HCT116 (cell line): Measurements from ENCODE around the gene GRID2. TPM values are rescaled to one million over a fixed set of nuclear protein-coding genes. Genes with fewer than 3 reads are reported as not detected.

ENCODE experiments used
- ATAC-seq: fragments of 200-7000 bp; cut with Tn5 transposase; 2 replicates; pipeline ENCODE4 v1.9.1; 2020; ENCODE audit warnings: mild to moderate bottlenecking, moderate library complexity
- BruUV-seq: library from RNA; stranded (reverse); fragments of 400-500 nt; replicated peaks from 2 replicates; lab custom pipeline; 2021; lab: Mats Ljungman, UMichigan
- CTCF ChIA-PET: fragments of 300-600 bp; sonication (Branson Sonifier 250); formaldehyde crosslinking; loops from one replicate; lab custom pipeline; 2021; ENCODE audit warnings: antibody characterized with exemption; lab: Charles Lee
- POLR2A ChIA-PET: fragments of 300-600, 350-600 bp; sonication (Branson Sonifier 250); formaldehyde crosslinking; loops from one replicate; lab custom pipeline; 2021; ENCODE audit warnings: antibody characterized with exemption; lab: Charles Lee
- RAD21 ChIA-PET, 2 experiments: fragments of 300-600 bp; sonication (Branson Sonifier 250); formaldehyde crosslinking; loops; one replicate each; lab custom pipeline; 2023; ENCODE audit warnings: low total read pairs in 2 of 2; ENCODE audit not compliant: uncharacterized antibody in 2 of 2, unreplicated experiment in 2 of 2, low non-redundant PET in 1 of 2; lab: Charles Lee
- DNase-seq: peaks from one replicate; pipeline ENCODE4 v3.0.0-alpha.2; 2010; ENCODE audit warnings: low read depth, low spot score
- H2AFZ ChIP-seq: fragments of 200-600 bp; shearing (Covaris generic), sonication (generic); 2 replicates; pipeline ENCODE4 v1.6.1; 2017; ENCODE audit warnings: low read depth, mixed run types, mixed read lengths, antibody characterized with exemption, low read length; ENCODE audit not compliant: poor library complexity, severe bottlenecking
- H3K27ac ChIP-seq: 2 replicates; pipeline ENCODE4 v1.5.1; 2012; ENCODE audit warnings: low read depth, low read length
- H3K27me3 ChIP-seq: fragments of 200-600 bp; sonication (generic); 2 replicates; pipeline ENCODE4 v1.6.1; 2016; ENCODE audit warnings: mixed run types, low read length, mixed read lengths; ENCODE audit not compliant: insufficient read depth
- H3K36me3 ChIP-seq, 2 experiments: fragments of 200-500 bp in 1 of 2; fragments of 200-600 bp in 1 of 2; sonication (Bioruptor generic) in 1 of 2; sonication (generic) in 1 of 2; 2 replicates each; pipeline versions ENCODE4 v1.5.1 to v1.6.1; 2014 to 2016; ENCODE audit warnings: low read length in 2 of 2, inconsistent platforms in 1 of 2, mixed read lengths in 1 of 2, mixed run types in 1 of 2; ENCODE audit not compliant: insufficient read depth in 2 of 2, control insufficient read depth in 1 of 2
- H3K4me1 ChIP-seq, 2 experiments: fragments of 200-600 bp in 1 of 2; sonication (generic) in 1 of 2; 2 replicates each; pipeline versions ENCODE4 v1.5.1 to v1.6.1; 2012 to 2017; ENCODE audit warnings: low read length in 2 of 2, inconsistent platforms in 1 of 2, mild to moderate bottlenecking in 1 of 2, mixed read lengths in 1 of 2, mixed run types in 1 of 2, moderate library complexity in 1 of 2; ENCODE audit not compliant: insufficient read depth in 2 of 2, control insufficient read depth in 1 of 2
- H3K4me2 ChIP-seq: fragments of 200-600 bp; sonication (generic); 2 replicates; pipeline ENCODE4 v1.6.1; 2017; ENCODE audit warnings: mixed run types, low read length, mixed read lengths
- H3K4me3 ChIP-seq, 2 experiments: fragments of 200-600 bp in 1 of 2; sonication (generic) in 1 of 2; replicated peaks in 1 of 2; 2 replicates each; pipeline ENCODE4 v1.5.1; 2011 to 2016; ENCODE audit warnings: low read length in 2 of 2, control low read depth in 1 of 2, low read depth in 1 of 2, mild to moderate bottlenecking in 1 of 2, mixed read lengths in 1 of 2, mixed run types in 1 of 2
- H3K79me2 ChIP-seq: fragments of 200-600 bp; sonication (generic); 2 replicates; pipeline ENCODE4 v1.6.1; 2017; ENCODE audit warnings: mild to moderate bottlenecking, mixed run types, low read length, moderate library complexity, mixed read lengths; ENCODE audit not compliant: insufficient read depth
- H3K9ac ChIP-seq: fragments of 200-600 bp; sonication (generic); 2 replicates; pipeline ENCODE4 v1.6.1; 2016; ENCODE audit warnings: low read length, mixed read lengths
- H3K9me2 ChIP-seq: fragments of 200-600 bp; sonication (generic), shearing (Covaris generic); 2 replicates; pipeline ENCODE4 v1.6.1; 2017; ENCODE audit warnings: mixed run types, mild to moderate bottlenecking, moderate library complexity; ENCODE audit not compliant: insufficient read depth
- H3K9me3 ChIP-seq, 2 experiments: fragments of 200-500 bp in 1 of 2; fragments of 200-600 bp in 1 of 2; sonication (Bioruptor generic) in 1 of 2; sonication (generic) in 1 of 2; 2 replicates each; pipeline ENCODE4 v1.6.1; 2014 to 2017; ENCODE audit warnings: low read length in 2 of 2, mixed read lengths in 2 of 2, inconsistent platforms in 1 of 2, low read depth in 1 of 2, mild to moderate bottlenecking in 1 of 2, mixed run types in 1 of 2, moderate library complexity in 1 of 2; ENCODE audit not compliant: control insufficient read depth in 1 of 2, insufficient read depth in 1 of 2
- H4K20me1 ChIP-seq: fragments of 200-600 bp; sonication (generic), shearing (Covaris generic); 2 replicates; pipeline ENCODE4 v1.6.1; 2017; ENCODE audit warnings: mixed run types, mild to moderate bottlenecking, moderate library complexity; ENCODE audit not compliant: insufficient read depth
- CBX3 ChIP-seq: IDR thresholded peaks from 2 replicates; pipeline ENCODE4 v1.6.1; 2012; ENCODE audit warnings: low read depth
- CTCF ChIP-seq, 3 experiments: fragments of 200-600 bp in 1 of 3; sonication (generic) in 1 of 3; IDR thresholded peaks in 2 of 3; conservative IDR thresholded peaks in 1 of 3; 2 replicates each; pipeline ENCODE4 v1.5.1; 2012 to 2017; ENCODE audit warnings: low read depth in 2 of 3, low read length in 2 of 3, antibody characterized with exemption in 1 of 3, borderline replicate concordance in 1 of 3, control low read depth in 1 of 3, mild to moderate bottlenecking in 1 of 3, mixed read lengths in 1 of 3, mixed run types in 1 of 3, moderate library complexity in 1 of 3; ENCODE audit not compliant: insufficient read depth in 1 of 3
- EGR1 ChIP-seq: IDR thresholded peaks from 2 replicates; pipeline ENCODE4 v1.6.1; 2012; ENCODE audit warnings: low read depth
- EZH2phosphoT487 ChIP-seq: fragments of 200-600 bp; IDR thresholded peaks from 2 replicates; pipeline ENCODE4 v1.6.1; 2018; ENCODE audit warnings: antibody characterized with exemption, borderline replicate concordance
- FOSL1 ChIP-seq: IDR thresholded peaks from 2 replicates; pipeline ENCODE4 v1.6.1; 2012; ENCODE audit warnings: low read depth
- JUND ChIP-seq: IDR thresholded peaks from 2 replicates; pipeline ENCODE4 v1.6.1; 2012
- MAX ChIP-seq: IDR thresholded peaks from 2 replicates; pipeline ENCODE4 v1.6.1; 2012
- RAD21 ChIP-seq: IDR thresholded peaks from 2 replicates; pipeline ENCODE4 v1.6.1; 2012; ENCODE audit warnings: low read depth, mild to moderate bottlenecking
- REST ChIP-seq: IDR thresholded peaks from 2 replicates; pipeline ENCODE4 v1.6.1; 2012; ENCODE audit warnings: low read depth
- SIN3A ChIP-seq: IDR thresholded peaks from 2 replicates; pipeline ENCODE4 v1.6.1; 2012; ENCODE audit warnings: low read depth
- SP1 ChIP-seq: IDR thresholded peaks from 2 replicates; pipeline ENCODE4 v1.6.1; 2012; ENCODE audit warnings: low read depth
- SRF ChIP-seq: IDR thresholded peaks from 2 replicates; pipeline ENCODE4 v1.6.1; 2012; ENCODE audit warnings: low read depth
- TCF7L2 ChIP-seq: IDR thresholded peaks from 2 replicates; pipeline ENCODE4 v1.7.0; 2011; ENCODE audit warnings: borderline replicate concordance, inconsistent platforms; ENCODE audit not compliant: insufficient read depth, insufficient read length; ENCODE audit errors: extremely low read depth
- ZFX ChIP-seq: fragments of 450-650 bp; IDR thresholded peaks from 2 replicates; pipeline ENCODE4 v1.6.1; 2017
- ZNF274 ChIP-seq: fragments of 200-500 bp; sonication (Bioruptor generic); IDR thresholded peaks from 2 replicates; pipeline ENCODE4 v1.6.1; 2014; ENCODE audit warnings: mild to moderate bottlenecking, low read depth, low read length, inconsistent platforms
- intact Hi-C: fragments of 100-400 bp; cut with micrococcal nuclease; formaldehyde crosslinking; loops from 2 replicates; pipeline ENCODE4 v1.10.0; 2022
- total RNA-seq: library from RNA; stranded (reverse); gene quantifications from one replicate; pipeline ENCODE4 v1.2.1, GENCODE V29; 2021; ENCODE audit not compliant: unreplicated experiment

GRID2 gene
- total RNA-seq, 1 experiment from 2014 or later = not detected

- Histone ChIP-seq H3K4me2 (no peak overlapping the region), H2AFZ (no peak overlapping the region), H3K9me3 (no peaks in the 10 kb centered on the region), H3K36me3 (no peaks in the 10 kb centered on the region), H3K9me2 (no peaks in the 10 kb centered on the region), H3K9ac (no peak overlapping the region), H3K27me3 (no peaks in the 10 kb centered on the region), H3K4me1 (no peaks in the 10 kb centered on the region), H3K4me3 (no peak overlapping the region), H3K79me2 (no peaks in the 10 kb centered on the region), H3K27ac (no peak overlapping the region), H4K20me1 (no peaks in the 10 kb centered on the region)
- DNase-seq (no peak), ATAC-seq (no peak)
- TF ChIP-seq FOSL1 = no peak
- no peak for TF ChIP-seq MAX
- no peak for TF ChIP-seq RAD21
- TF ChIP-seq CTCF (IDR thresholded peaks at IDR 0.05 in 2 of 3, conservative IDR thresholded peaks at IDR 0.05 in 1 of 3; ENCODE audit: borderline replicate concordance in 1 of 3, insufficient read depth in 1 of 3, low read depth in 2 of 3, low read length in 2 of 3) = no peak
- no peak for TF ChIP-seq TCF7L2
- no peak for TF ChIP-seq SRF
- TF ChIP-seq ZFX = no peak
- TF ChIP-seq SIN3A = no peak
- TF ChIP-seq ZNF274 = no peak
- TF ChIP-seq EGR1 = no peak
- TF ChIP-seq EZH2phosphoT487 = no peak
- TF ChIP-seq JUND = no peak
- no peak for TF ChIP-seq REST
- no peak for TF ChIP-seq CBX3
- no peak for TF ChIP-seq SP1
- no TSS peak for BruUV-seq
- intact Hi-C loops = no loop called here
- ChIA-PET POLR2A (no interaction called here), CTCF (no interaction called here), RAD21 (no interaction called here)
Measured at GRCh38 chr4:92516450-92516849, 212.7 kb downstream of the GRID2 start.
